Measurements from ENCODE around the gene PGM5. TPM values are rescaled to one million over a fixed set of nuclear protein-coding genes. Genes with fewer than 3 reads are reported as not detected.
A peak's percentile ranks its signal among the peaks of the same experiment; 100 is the strongest.

The PGM5 gene
- total and polyA plus RNA-seq, 12 donors, result 27.3 to 244 (median 121) TPM

DNA sequence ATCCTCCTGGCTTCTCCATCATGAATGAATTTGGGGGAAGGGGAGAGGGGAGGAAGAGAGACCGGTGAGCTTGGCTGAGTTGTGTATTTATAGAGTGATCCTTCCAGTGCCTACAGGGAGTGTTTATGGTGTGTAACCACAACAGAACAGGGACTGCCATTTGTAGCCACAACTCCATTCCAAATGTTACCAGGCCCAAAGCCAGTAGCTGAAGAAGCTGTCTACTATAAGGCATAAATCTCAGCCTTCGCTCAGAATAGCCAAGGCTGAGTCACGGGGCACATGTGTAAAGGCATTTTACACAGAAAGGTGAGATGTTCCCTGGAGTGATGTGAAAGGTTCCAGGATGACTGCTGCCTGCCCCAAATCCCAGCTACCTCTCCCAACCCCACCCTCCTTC lies 181.8 kb downstream of the PGM5 start:
- H3K36me3 ChIP-seq (replicated peaks in 1 of 2), result no peaks in the 10 kb centered on the region
- H3K27me3 ChIP-seq, result no peaks in the 10 kb centered on the region
- WGBS, 4 donors, result 44 to 70% (median 59%) methylated on average over 3 of the region's 3 CpGs
- DNase-seq, result peak in 4 of 7 donors; percentile 38 to 48 (median 41)
- no peaks in the 10 kb centered on the region for H3K4me1 ChIP-seq (replicated peaks in 1 of 2)
- H3K27ac ChIP-seq, result no peak overlapping the region
- intact Hi-C loops (cut with DNase I), result no loop called here
- no peak overlapping the region for H3K4me3 ChIP-seq
- no peaks in the 10 kb centered on the region for H3K9me3 ChIP-seq (replicated peaks in 1 of 3)
- TF ChIP-seq, protein P1, sequence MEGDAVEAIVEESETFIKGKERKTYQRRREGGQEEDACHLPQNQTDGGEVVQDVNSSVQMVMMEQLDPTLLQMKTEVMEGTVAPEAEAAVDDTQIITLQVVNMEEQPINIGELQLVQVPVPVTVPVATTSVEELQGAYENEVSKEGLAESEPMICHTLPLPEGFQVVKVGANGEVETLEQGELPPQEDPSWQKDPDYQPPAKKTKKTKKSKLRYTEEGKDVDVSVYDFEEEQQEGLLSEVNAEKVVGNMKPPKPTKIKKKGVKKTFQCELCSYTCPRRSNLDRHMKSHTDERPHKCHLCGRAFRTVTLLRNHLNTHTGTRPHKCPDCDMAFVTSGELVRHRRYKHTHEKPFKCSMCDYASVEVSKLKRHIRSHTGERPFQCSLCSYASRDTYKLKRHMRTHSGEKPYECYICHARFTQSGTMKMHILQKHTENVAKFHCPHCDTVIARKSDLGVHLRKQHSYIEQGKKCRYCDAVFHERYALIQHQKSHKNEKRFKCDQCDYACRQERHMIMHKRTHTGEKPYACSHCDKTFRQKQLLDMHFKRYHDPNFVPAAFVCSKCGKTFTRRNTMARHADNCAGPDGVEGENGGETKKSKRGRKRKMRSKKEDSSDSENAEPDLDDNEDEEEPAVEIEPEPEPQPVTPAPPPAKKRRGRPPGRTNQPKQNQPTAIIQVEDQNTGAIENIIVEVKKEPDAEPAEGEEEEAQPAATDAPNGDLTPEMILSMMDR (IDR thresholded peaks at IDR 0.05), result no peak
- no peak for TF ChIP-seq POLR2A (IDR thresholded peaks at IDR 0.05)

DNA sequence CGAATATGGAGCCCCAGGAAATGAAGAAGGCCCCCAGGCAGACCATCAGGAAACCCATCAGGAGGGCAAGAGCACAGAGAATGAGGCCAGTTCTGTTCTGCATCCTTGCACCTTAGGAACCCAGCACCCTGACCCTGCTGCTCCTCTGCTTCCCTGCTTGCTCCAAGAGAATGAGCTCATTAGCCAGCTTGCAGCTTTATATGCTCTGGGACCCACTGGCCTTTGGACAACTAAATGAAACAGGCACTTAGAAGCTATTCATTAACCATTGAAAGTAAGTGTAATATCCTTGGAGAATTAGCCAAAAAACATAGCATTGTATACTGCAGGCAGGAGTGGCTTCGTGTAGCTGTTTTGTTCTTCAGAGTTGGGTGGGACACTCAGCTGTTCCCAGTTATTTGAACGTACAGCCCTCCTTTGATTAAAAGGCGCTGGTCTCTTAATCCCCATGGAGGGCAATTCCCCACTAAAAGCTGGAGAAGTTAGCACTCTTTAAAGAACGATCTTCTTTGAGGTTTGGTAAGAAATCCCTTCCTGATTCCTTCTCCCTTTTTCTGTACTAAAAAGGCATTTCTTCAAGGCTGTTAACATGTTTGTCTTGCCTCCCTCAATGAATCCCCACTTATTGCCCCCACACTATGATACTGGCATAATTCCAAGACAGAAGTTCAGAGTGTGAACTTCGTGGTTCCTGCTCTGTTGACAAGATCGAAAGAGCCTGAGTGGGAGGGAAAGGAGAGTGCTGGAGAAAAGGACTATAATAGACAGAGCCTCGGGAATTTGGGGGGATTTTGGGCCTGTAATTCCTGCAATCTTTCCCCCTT lies 184.5 kb downstream of the PGM5 start, which contains the start of gene TMEM252:
Gene TMEM252 (minus strand): TSS at position 172 of the 824 bp plus-strand sequence. CDS start 69 bp downstream, at position 103.
- no peak within 1 kb of the TSS for H3K27ac ChIP-seq
- no peaks in the 10 kb centered on the region for H3K27me3 ChIP-seq
- no peaks in the 10 kb centered on the region for H3K9me3 ChIP-seq (replicated peaks in 1 of 3)
- no peak within 1 kb of the TSS for H3K4me3 ChIP-seq
- 54 to 59% (median 55%) methylated on average over 8 of the region's 8 CpGs for WGBS, 4 donors
- no peaks in the 10 kb centered on the region for H3K4me1 ChIP-seq (replicated peaks in 1 of 2)
- intact Hi-C loops (cut with DNase I), result no loop called here
- no peaks in the 10 kb centered on the region for H3K36me3 ChIP-seq (replicated peaks in 1 of 2)
- TF ChIP-seq POLR2A (IDR thresholded peaks at IDR 0.05), result no peak
- TF ChIP-seq, protein P1 (IDR thresholded peaks at IDR 0.05), result no peak
- no peak for DNase-seq

DNA sequence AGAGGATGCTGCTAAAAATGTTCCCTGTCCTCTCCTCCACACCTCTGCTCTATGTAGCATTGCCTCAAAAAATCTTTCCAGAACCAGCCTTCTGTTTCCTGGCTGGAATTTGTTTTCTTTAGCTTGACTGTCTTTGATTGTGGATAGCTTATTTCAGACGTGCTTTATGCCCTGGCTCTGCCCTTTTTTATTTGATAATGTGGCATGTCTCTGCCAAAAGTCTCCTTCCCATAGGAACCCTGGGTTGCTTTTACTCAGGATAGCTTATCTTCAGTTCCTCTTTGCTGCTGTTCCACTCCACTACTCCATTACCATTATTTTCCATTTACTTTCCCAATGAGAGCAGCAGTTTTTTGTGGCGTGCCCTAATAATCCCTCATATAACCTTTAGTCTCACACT lies 185.2 kb downstream of the PGM5 start:
- no peaks in the 10 kb centered on the region for H3K36me3 ChIP-seq (replicated peaks in 1 of 2)
- no peak for DNase-seq
- intact Hi-C loops (cut with DNase I), result no loop called here
- no peaks in the 10 kb centered on the region for H3K27me3 ChIP-seq
- 45 to 63% (median 54%) methylated on average over 2 of the region's 2 CpGs for WGBS, 4 donors
- no peaks in the 10 kb centered on the region for H3K9me3 ChIP-seq (replicated peaks in 1 of 3)
- H3K4me3 ChIP-seq, result no peak overlapping the region
- H3K27ac ChIP-seq, result no peak overlapping the region
- TF ChIP-seq, protein P1 (IDR thresholded peaks at IDR 0.05), result no peak
- no peak for TF ChIP-seq POLR2A (IDR thresholded peaks at IDR 0.05)
- H3K4me1 ChIP-seq (replicated peaks in 1 of 2), result no peaks in the 10 kb centered on the region

DNA sequence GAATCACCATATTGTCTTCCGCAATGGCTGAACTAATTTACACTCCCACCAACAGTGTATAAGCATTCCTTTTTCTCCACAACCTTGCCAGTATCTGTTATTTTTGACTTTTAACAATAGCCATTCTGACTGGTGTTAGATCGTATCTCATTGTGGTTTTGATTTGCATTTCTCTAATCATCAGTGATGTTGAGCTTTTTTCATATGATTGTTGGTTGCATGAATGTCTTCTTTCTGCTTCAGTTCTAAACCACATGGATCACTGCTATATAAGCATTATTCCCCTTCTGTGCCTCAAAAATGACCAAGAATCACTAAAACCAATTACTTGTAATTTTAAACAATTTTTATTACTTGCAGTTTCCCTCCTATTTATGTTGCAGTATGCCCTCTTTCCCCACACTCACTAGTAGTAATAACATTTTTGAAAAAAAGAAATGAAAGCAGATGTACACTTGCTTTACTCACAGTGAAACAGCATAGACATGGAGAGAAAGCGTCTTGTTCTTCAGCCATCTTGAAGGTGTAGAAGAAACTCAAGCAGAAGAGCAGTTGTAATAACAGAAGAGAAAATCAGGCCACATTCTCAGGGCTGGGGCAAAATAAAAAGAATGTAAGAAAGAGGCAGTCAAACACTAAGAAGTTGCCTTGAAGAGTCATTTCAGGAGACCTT lies 188.8 kb downstream of the PGM5 start:
- H3K4me1 ChIP-seq (replicated peaks in 1 of 2), result no peaks in the 10 kb centered on the region
- intact Hi-C loops (cut with DNase I), result no loop called here
- no peak for DNase-seq
- H3K9me3 ChIP-seq (replicated peaks in 1 of 3), result no peaks in the 10 kb centered on the region
- H3K27ac ChIP-seq, result no peak overlapping the region
- H3K4me3 ChIP-seq, result no peak overlapping the region
- 88 to 97% (median 92%) methylated on average over 3 of the region's 3 CpGs for WGBS, 4 donors
- TF ChIP-seq POLR2A (IDR thresholded peaks at IDR 0.05), result no peak
- H3K36me3 ChIP-seq (replicated peaks in 1 of 2), result no peaks in the 10 kb centered on the region
- H3K27me3 ChIP-seq, result no peaks in the 10 kb centered on the region
